ENCODE results near the gene CAMSAP1.
A peak's percentile ranks its signal among the peaks of the same experiment; 100 is the strongest.

The CAMSAP1 gene

DNA sequence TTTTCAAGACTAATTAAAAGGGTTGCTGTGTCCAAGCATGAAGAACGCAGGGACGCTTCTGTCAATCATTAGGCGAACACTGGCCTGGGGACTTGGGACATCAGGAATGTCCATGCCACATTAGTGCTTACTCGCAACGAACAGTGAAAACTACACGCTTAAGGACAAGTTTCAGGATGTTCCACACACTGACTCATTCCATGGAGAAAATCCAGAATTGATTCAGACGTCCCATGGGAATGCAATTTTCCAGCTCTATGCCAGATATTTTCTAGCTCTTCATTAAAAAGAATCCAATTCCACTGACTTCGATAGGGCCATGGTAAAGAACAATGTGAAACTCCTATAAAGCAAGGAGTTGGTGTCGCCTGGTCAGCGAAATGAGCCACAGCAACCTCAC, 98.2 kb downstream of the CAMSAP1 start:
- Histone ChIP-seq H3K4me1 (peaks cover 36% of the 10 kb centered on the region), H3K36me3 (peaks cover 62% of the 10 kb centered on the region), H3K9ac (no peak overlapping the region), H3K27me3 (no peaks in the 10 kb centered on the region), H3K27ac (no peak overlapping the region), H3K9me3 (no peaks in the 10 kb centered on the region), H4K20me1 (peaks cover 67% of the 10 kb centered on the region), H3K4me2 (no peak overlapping the region), H3K4me3 (no peak overlapping the region)
- TF ChIP-seq Cebpa-rat (IDR thresholded peaks at IDR 0.05), result no peak

DNA sequence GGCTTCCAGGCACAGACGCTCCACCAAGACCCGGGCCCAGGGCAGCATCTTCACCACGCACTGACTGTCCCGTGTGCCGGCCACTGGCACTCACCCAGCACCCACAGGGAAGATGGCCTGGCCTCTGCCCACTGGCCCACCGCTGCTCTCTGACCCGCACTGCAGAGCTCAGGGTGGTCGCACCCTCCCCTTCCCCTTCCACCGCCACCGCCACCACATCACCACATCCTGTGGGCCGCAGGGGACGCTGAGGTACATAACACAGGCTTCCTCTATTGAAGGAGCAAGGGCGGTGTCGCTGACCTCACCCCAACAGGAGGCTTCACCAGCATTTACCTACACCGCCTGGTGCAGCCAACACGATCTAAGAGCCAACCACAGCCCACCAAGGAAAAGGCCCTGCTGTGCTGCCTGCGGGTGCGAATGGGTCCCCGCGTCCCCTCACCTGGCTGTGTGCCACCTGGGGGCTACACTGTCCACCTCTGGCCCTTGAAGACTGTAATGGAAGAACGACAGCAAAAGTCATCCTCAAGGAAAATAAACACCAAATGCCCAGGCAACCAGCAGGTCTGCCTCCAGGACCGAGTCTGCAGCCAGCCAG, 101.8 kb downstream of the CAMSAP1 start:
- Histone ChIP-seq H3K9me3 (no peaks in the 10 kb centered on the region), H3K36me3 (peaks cover 26% of the 10 kb centered on the region), H4K20me1 (peaks cover 51% of the 10 kb centered on the region), H3K4me2 (peak overlapping the region; percentile 70), H3K4me1 (peaks cover 39% of the 10 kb centered on the region), H3K27ac (no peak overlapping the region), H3K4me3 (no peak overlapping the region), H3K9ac (no peak overlapping the region), H3K27me3 (no peaks in the 10 kb centered on the region)
- TF ChIP-seq Cebpa-rat (IDR thresholded peaks at IDR 0.05), result no peak

DNA sequence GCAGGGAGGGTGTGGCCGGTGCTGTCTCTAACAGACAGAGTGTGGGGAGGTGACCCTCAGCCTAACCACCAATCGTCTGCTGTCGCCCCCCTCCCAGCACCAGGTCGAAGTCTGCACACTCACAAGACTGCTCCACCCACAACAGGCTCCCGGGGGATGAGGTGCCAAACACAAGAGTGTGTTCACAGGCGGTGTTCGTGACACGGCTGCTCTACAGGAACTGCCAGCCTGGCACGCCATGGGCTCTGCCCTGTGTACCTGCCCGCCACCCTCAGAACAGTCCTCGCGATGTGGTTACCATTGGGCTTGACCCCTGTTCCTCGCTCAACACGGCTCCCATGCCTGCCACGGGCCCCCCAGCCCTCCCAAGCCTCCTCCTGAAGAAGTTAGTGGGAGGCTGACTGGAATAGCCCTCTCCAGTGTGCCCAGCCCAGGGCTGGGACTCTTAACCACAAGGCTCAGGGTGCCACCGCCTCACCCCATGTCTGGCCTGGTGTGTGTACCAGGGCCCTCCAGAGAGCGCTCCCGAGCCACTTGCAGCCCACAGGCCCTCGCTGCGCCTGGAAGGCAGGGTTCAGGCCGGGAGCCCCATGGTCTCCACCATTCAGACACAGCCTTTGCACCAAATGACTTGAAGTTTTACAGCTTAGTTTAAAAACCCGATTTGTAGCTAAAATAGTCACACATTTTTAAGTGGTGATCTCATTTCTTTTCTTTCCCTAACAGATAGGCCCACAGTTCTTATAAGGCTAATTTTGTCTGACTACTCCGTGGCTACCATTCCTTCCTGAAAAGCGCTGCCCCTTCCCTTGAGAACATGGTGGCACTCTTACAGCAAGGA, 102.5 kb downstream of the CAMSAP1 start:
- no peak overlapping the region for H3K27ac ChIP-seq
- peaks cover 51% of the 10 kb centered on the region for H4K20me1 ChIP-seq
- H3K9me3 ChIP-seq, result no peaks in the 10 kb centered on the region
- H3K27me3 ChIP-seq, result no peaks in the 10 kb centered on the region
- H3K36me3 ChIP-seq, result peaks cover 18% of the 10 kb centered on the region
- peak overlapping the region; percentile 70 for H3K4me2 ChIP-seq
- TF ChIP-seq Cebpa-rat (IDR thresholded peaks at IDR 0.05), result no peak
- no peak overlapping the region for H3K4me3 ChIP-seq
- no peak overlapping the region for H3K9ac ChIP-seq
- H3K4me1 ChIP-seq, result peaks cover 46% of the 10 kb centered on the region

DNA sequence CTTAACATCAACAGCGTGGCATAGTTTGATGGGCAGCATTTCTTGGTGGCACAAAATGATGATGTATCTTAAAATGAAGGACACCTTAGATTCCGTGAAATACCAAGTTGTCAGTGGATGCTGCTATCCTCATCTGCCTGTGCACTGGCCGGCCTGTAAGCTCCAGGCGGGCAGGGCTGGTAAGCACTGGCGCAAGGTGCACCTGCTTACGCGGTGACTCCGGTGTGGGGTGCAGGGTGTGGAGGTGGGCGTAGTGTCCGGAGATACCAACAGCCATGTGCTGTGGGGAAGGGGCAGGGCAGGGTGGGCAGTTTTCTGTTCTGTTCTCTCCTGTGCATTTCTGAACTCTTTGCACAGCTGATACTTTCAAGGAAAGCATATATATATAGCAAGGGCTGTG, 103.9 kb downstream of the CAMSAP1 start:
- Histone ChIP-seq H3K4me3 (no peak overlapping the region), H3K9ac (no peak overlapping the region), H3K27me3 (no peaks in the 10 kb centered on the region), H4K20me1 (peaks cover 51% of the 10 kb centered on the region), H3K9me3 (no peaks in the 10 kb centered on the region), H3K4me2 (no peak overlapping the region), H3K36me3 (peaks cover 6% of the 10 kb centered on the region; the same call in 1 of the 2 replicates), H3K4me1 (peaks cover 48% of the 10 kb centered on the region), H3K27ac (no peak overlapping the region)
- TF ChIP-seq Cebpa-rat (IDR thresholded peaks at IDR 0.05), result no peak

DNA sequence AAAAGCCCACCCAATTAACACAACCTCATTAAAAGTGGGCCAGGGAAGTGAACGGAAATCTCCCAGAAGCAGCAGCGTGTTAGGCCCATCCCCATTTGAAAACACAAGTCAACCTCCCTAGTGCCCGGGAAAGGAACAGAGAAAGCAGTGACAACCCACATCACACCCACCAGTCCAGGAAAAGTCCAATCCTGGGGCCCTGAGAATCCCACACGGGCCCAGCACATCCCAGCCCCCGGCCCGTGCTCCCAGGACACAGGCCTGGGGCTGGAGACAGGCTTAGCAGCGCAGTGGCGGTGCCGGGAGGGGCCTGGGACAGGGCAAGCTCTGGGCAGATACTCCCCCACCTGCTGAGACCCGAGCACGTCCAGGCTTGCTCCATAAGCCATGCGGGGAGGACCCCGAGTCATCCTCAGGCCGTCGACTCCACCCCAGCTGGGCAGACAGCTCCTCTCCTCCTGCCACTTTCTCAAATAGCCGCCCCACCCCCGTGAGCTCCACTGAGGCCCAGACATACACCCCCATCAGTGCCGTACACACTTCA, 104.4 kb downstream of the CAMSAP1 start:
- peaks cover 4% of the 10 kb centered on the region; the same call in 1 of the 2 replicates for H3K36me3 ChIP-seq
- H3K4me3 ChIP-seq, result no peak overlapping the region
- H3K4me1 ChIP-seq, result peaks cover 51% of the 10 kb centered on the region
- no peak for TF ChIP-seq Cebpa-rat (IDR thresholded peaks at IDR 0.05)
- no peak overlapping the region for H3K4me2 ChIP-seq
- H3K27me3 ChIP-seq, result no peaks in the 10 kb centered on the region
- H4K20me1 ChIP-seq, result peaks cover 50% of the 10 kb centered on the region
- no peaks in the 10 kb centered on the region for H3K9me3 ChIP-seq
- no peak overlapping the region for H3K9ac ChIP-seq
- H3K27ac ChIP-seq, result no peak overlapping the region

DNA sequence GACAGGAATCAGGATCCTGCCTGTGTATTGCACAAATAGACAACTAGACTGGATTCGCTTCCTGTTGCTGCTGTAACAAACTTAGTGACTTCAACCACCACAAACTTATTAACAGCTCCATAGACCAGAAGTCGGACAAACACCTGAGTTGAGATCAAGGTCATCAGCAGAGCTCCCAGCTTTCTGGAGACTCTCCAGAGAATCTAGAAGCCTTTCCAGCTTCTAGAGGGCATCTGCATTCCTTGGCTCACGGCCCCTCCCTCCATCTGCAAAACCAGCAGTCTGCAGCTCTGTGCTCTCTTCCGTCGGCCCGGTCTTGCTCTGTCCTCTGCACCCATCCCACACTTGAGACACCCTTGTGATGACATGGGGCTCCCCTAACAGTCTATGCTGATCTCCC, 106.3 kb downstream of the CAMSAP1 start:
- Histone ChIP-seq H3K9me3 (no peaks in the 10 kb centered on the region), H3K9ac (no peak overlapping the region), H4K20me1 (peaks cover 33% of the 10 kb centered on the region), H3K4me3 (no peak overlapping the region), H3K27ac (peak overlapping the region; percentile 2), H3K4me1 (peaks cover 43% of the 10 kb centered on the region), H3K27me3 (no peaks in the 10 kb centered on the region), H3K4me2 (peak overlapping the region; percentile 50), H3K36me3 (no peaks in the 10 kb centered on the region)
- TF ChIP-seq Cebpa-rat (IDR thresholded peaks at IDR 0.05), result no peak

DNA sequence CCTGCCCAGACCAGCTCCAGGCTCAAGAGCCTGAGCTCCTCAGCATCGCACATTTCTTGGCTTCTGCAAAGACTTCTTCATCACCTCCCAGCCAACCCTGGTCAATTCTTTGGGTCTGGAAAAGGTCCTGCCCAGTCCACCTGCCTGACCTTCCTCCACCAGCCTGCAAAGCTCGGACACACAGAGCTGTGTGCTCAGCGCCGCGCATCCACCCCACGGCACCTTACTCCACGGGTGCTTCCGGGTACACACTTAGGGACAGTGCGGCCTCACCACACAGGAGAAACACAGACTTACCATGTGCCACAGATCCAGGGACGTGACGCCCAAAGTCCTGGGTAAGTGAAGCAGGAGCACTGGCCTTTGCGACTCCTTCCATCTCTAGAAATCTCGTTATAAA, 108.1 kb downstream of the CAMSAP1 start:
- Histone ChIP-seq H3K27ac (no peak overlapping the region), H3K27me3 (no peaks in the 10 kb centered on the region), H3K36me3 (no peaks in the 10 kb centered on the region), H3K9me3 (no peaks in the 10 kb centered on the region), H3K4me1 (peaks cover 31% of the 10 kb centered on the region), H3K9ac (no peak overlapping the region), H3K4me2 (no peak overlapping the region), H3K4me3 (no peak overlapping the region), H4K20me1 (peaks cover 15% of the 10 kb centered on the region)
- no peak for TF ChIP-seq Cebpa-rat (IDR thresholded peaks at IDR 0.05)

DNA sequence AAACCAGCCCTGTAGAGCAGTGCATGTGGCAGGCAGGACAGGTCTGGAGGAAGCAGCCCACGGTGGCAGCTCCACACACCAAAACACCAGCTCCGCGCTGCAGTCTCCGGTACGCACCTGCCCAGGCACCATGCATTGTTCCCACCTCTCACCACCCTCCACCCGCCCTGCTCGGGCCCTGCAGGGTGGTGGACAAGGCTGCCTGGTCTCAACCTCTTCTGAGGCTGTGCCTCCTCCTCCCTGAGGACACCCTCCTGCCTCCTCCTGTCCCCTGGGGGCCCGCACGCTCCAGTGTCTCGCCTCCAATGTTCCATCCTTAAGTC, 109.1 kb downstream of the CAMSAP1 start:
- H3K36me3 ChIP-seq, result no peaks in the 10 kb centered on the region
- no peaks in the 10 kb centered on the region for H3K9me3 ChIP-seq
- peaks cover 4% of the 10 kb centered on the region; the same call in 1 of the 2 replicates for H4K20me1 ChIP-seq
- H3K27me3 ChIP-seq, result no peaks in the 10 kb centered on the region
- TF ChIP-seq Cebpa-rat (IDR thresholded peaks at IDR 0.05), result no peak
- peaks cover 29% of the 10 kb centered on the region for H3K4me1 ChIP-seq
- no peak overlapping the region for H3K27ac ChIP-seq
- H3K9ac ChIP-seq, result no peak overlapping the region
- no peak overlapping the region for H3K4me2 ChIP-seq
- H3K4me3 ChIP-seq, result no peak overlapping the region

DNA sequence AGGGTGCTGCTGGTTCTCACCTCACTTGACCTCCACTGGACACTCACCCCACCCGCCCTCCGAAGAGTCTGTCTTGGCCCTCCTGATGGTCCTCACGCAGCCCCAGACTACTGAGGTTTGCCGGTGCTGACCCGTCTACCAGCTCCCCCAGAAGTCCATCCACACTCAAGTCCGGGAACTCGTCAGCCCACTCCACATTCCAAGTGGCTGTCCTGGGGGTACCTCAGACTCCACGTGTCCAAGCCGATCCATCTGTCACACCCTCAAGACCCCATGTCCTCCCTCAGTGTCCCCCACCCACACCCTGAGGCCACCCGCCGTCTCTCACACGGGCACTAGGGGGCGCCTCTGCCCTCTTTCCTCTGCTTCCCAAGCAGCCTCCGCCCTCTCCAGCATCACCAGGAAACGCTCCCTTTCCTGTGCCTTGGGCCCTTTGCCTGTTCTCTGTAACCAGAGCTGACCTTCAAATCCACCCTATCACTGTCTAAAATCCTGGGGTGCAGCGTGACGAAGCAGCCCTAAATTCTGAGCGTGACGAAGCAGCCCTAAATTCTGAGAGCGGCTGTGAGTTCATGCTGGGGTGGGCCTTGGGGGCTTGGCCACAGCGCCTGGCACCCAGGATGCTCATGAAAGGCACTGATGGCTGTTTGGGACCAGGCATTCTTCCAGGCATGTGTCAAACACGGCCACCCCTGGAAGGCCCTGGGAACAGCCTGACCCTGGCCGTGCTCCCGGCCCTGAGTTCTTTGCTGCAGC, 109.7 kb downstream of the CAMSAP1 start:
- Histone ChIP-seq H3K36me3 (no peaks in the 10 kb centered on the region), H3K27me3 (no peaks in the 10 kb centered on the region), H3K4me1 (peaks cover 29% of the 10 kb centered on the region), H3K4me3 (no peak overlapping the region), H3K9me3 (no peaks in the 10 kb centered on the region), H4K20me1 (no peaks in the 10 kb centered on the region; the same call in 1 of the 2 replicates), H3K27ac (no peak overlapping the region), H3K4me2 (no peak overlapping the region), H3K9ac (no peak overlapping the region)
- no peak for TF ChIP-seq Cebpa-rat (IDR thresholded peaks at IDR 0.05)

All from BLaER1 (cell line).